Testis (tissue), 2 donors: ENCODE measurements around the gene BIRC7.

Source experiments
- CTCF ChIP-seq, 3 experiments: fragments of 450-650 bp in 2 of 3; fragments of 200-600 bp in 1 of 3; sonication (generic) in 1 of 3; IDR thresholded peaks; one replicate each; pipeline ENCODE4 v1.5.1; 2016 to 2019; ENCODE audit warnings: antibody characterized with exemption in 3 of 3, mild to moderate bottlenecking in 2 of 3, moderate library complexity in 1 of 3
- POLR2A ChIP-seq: fragments of 450-650 bp; IDR thresholded peaks from one replicate; pipeline ENCODE4 v1.6.1; 2017; ENCODE audit warnings: antibody characterized with exemption, mild to moderate bottlenecking, moderate library complexity

- no peak for TF ChIP-seq POLR2A
- TF ChIP-seq CTCF (IDR thresholded peaks at IDR 0.05), result no peak
Measured at GRCh38 chr20:63286781-63287696, 51.3 kb downstream of the BIRC7 start.
